H1 (cell line): ENCODE results near the gene AMT. TPM values are rescaled to one million over a fixed set of nuclear protein-coding genes. Genes with fewer than 3 reads are reported as not detected.

ENCODE experiments used
- CTCF ChIA-PET: fragments of 300-600 bp; sonication (Branson Sonifier 250); formaldehyde crosslinking; loops from one replicate; lab custom pipeline; 2021; ENCODE audit not compliant: partially characterized antibody; lab: Charles Lee
- POLR2A ChIA-PET: fragments of 300-600 bp; sonication (Branson Sonifier 250); formaldehyde crosslinking; loops from one replicate; lab custom pipeline; 2021; ENCODE audit warnings: inconsistent platforms; ENCODE audit not compliant: partially characterized antibody; lab: Charles Lee
- DNase-seq, 2 experiments: peaks; one replicate each; pipeline versions ENCODE4 v3.0.0 to v3.0.0-alpha.2; 2010 to 2022; ENCODE audit warnings: low spot score in 2 of 2, low read depth in 1 of 2, mixed read lengths in 1 of 2
- FAIRE-seq: peaks from 2 replicates; lab custom pipeline; 2011; peaks lifted over from hg19 to GRCh38; lab: Jason Lieb, UNC
- H2AFZ ChIP-seq: 2 replicates; pipeline ENCODE4 v1.8.1; 2012; ENCODE audit warnings: low read length, inconsistent platforms
- H2AK5ac ChIP-seq: 2 replicates; pipeline ENCODE4 v1.6.1; 2013; ENCODE audit warnings: low read depth, low read length
- H2BK120ac ChIP-seq: replicated peaks from 2 replicates; pipeline ENCODE3; 2013; ENCODE audit warnings: low read depth, low read length, inconsistent platforms
- H2BK12ac ChIP-seq: 2 replicates; pipeline ENCODE4 v1.6.1; 2013; ENCODE audit warnings: low read depth, low read length
- H2BK15ac ChIP-seq: 2 replicates; pipeline ENCODE4 v1.6.1; 2013; ENCODE audit warnings: low read length
- H2BK20ac ChIP-seq: 2 replicates; pipeline ENCODE4 v1.6.1; 2013; ENCODE audit warnings: low read length
- H2BK5ac ChIP-seq: 2 replicates; pipeline ENCODE4 v1.6.1; 2013; ENCODE audit warnings: low read depth, low read length
- H3K14ac ChIP-seq: 2 replicates; pipeline ENCODE4 v1.6.1; 2013; ENCODE audit warnings: inconsistent platforms; ENCODE audit not compliant: insufficient read length
- H3K18ac ChIP-seq: 2 replicates; pipeline ENCODE4 v1.6.1; 2013; ENCODE audit warnings: low read length; ENCODE audit errors: extremely low read depth
- H3K23ac ChIP-seq: 2 replicates; pipeline ENCODE4 v1.6.1; 2013; ENCODE audit warnings: inconsistent platforms; ENCODE audit not compliant: insufficient read length
- H3K23me2 ChIP-seq: 2 replicates; pipeline ENCODE4 v1.6.1; 2013; ENCODE audit warnings: low read depth, low read length
- H3K27ac ChIP-seq: 2 replicates; pipeline ENCODE4 v1.6.1; 2011; ENCODE audit warnings: low read depth, low read length, inconsistent platforms
- H3K27me3 ChIP-seq, 4 experiments: replicated peaks in 1 of 4; 1 replicate in 1 of 4; 2 replicates in 3 of 4; pipeline versions ENCODE4 v1.6.1 to v1.8.1; 2011 to 2013; ENCODE audit warnings: low read length in 3 of 4, mild to moderate bottlenecking in 3 of 4, inconsistent platforms in 2 of 4, mixed read lengths in 2 of 4, moderate library complexity in 1 of 4; ENCODE audit not compliant: control insufficient read depth in 3 of 4, insufficient read depth in 3 of 4; ENCODE audit errors: extremely low read depth in 1 of 4
- H3K36me3 ChIP-seq, 4 experiments: 2 replicates each; pipeline versions ENCODE4 v1.6.1 to v1.8.1; 2011 to 2013; ENCODE audit warnings: mild to moderate bottlenecking in 4 of 4, low read length in 3 of 4, moderate library complexity in 2 of 4, control low read depth in 1 of 4, inconsistent platforms in 1 of 4; ENCODE audit not compliant: insufficient read depth in 4 of 4, control insufficient read depth in 2 of 4
- H3K4ac ChIP-seq: replicated peaks from 2 replicates; pipeline ENCODE3; 2013; ENCODE audit warnings: low read length, low read depth, mixed read lengths, inconsistent platforms; ENCODE audit not compliant: insufficient read length
- H3K4me1 ChIP-seq, 4 experiments: replicated peaks in 1 of 4; 1 replicate in 1 of 4; 2 replicates in 3 of 4; pipeline versions ENCODE4 v1.6.1 to v1.8.1; 2011 to 2013; ENCODE audit warnings: low read length in 3 of 4, inconsistent platforms in 2 of 4, mixed read lengths in 1 of 4; ENCODE audit not compliant: insufficient read depth in 4 of 4, control insufficient read depth in 3 of 4
- H3K4me2 ChIP-seq, 2 experiments: 2 replicates each; pipeline versions ENCODE4 v1.6.1 to v1.8.1; 2011 to 2013; ENCODE audit warnings: low read depth in 2 of 2, low read length in 2 of 2, control low read depth in 1 of 2, inconsistent platforms in 1 of 2, mild to moderate bottlenecking in 1 of 2; ENCODE audit not compliant: insufficient read depth in 1 of 2
- H3K4me3 ChIP-seq, 4 experiments: fragments of 200-600, 300-600 bp in 1 of 4; sonication (generic), shearing (Covaris generic), sonication (Bioruptor Twin) in 1 of 4; 2 replicates each; pipeline versions ENCODE4 v1.5.1 to v1.8.1; 2011 to 2016; ENCODE audit warnings: low read length in 4 of 4, low read depth in 3 of 4, control low read depth in 2 of 4, inconsistent platforms in 2 of 4, mild to moderate bottlenecking in 2 of 4, mixed read lengths in 1 of 4, moderate library complexity in 1 of 4; ENCODE audit not compliant: insufficient read depth in 2 of 4; ENCODE audit errors: extremely low read depth in 1 of 4
- H3K56ac ChIP-seq: replicated peaks from 2 replicates; pipeline ENCODE3; 2013; ENCODE audit warnings: low read depth, mild to moderate bottlenecking, mixed read lengths, low read length, inconsistent platforms; ENCODE audit not compliant: insufficient read length
- H3K79me1 ChIP-seq: 2 replicates; pipeline ENCODE4 v1.6.1; 2013; ENCODE audit warnings: low read depth, low read length, control low read depth
- H3K79me2 ChIP-seq, 2 experiments: 2 replicates each; pipeline versions ENCODE4 v1.6.1 to v1.8.1; 2012 to 2013; ENCODE audit warnings: low read length in 2 of 2, mild to moderate bottlenecking in 2 of 2, inconsistent platforms in 1 of 2; ENCODE audit not compliant: insufficient read depth in 2 of 2, control insufficient read depth in 1 of 2
- H3K9ac ChIP-seq, 4 experiments: replicated peaks in 1 of 4; 1 replicate in 1 of 4; 2 replicates in 3 of 4; pipeline versions ENCODE4 v1.6.1 to v1.8.1; 2011 to 2013; ENCODE audit warnings: low read depth in 3 of 4, low read length in 3 of 4, control low read depth in 2 of 4, mild to moderate bottlenecking in 2 of 4, moderate library complexity in 2 of 4, inconsistent platforms in 1 of 4; ENCODE audit errors: extremely low read depth in 1 of 4
- H3K9me3 ChIP-seq, 2 experiments: 2 replicates each; pipeline versions ENCODE4 v1.6.1 to v1.8.1; 2012 to 2013; ENCODE audit warnings: mild to moderate bottlenecking in 2 of 2, moderate library complexity in 2 of 2, control low read depth in 1 of 2, inconsistent platforms in 1 of 2, low read depth in 1 of 2, low read length in 1 of 2, mixed read lengths in 1 of 2; ENCODE audit not compliant: insufficient read depth in 2 of 2
- H4K20me1 ChIP-seq, 2 experiments: replicated peaks in 1 of 2; 2 replicates each; pipeline versions ENCODE3 to v1.8.1; 2011 to 2013; ENCODE audit warnings: inconsistent platforms in 2 of 2, low read length in 2 of 2, mild to moderate bottlenecking in 1 of 2; ENCODE audit not compliant: insufficient read depth in 2 of 2, control insufficient read depth in 1 of 2
- H4K5ac ChIP-seq: 2 replicates; pipeline ENCODE4 v1.6.1; 2013; ENCODE audit warnings: low read length, low read depth, mixed read lengths, inconsistent platforms; ENCODE audit not compliant: insufficient read length
- H4K8ac ChIP-seq: 2 replicates; pipeline ENCODE4 v1.8.0; 2013; ENCODE audit warnings: mild to moderate bottlenecking, moderate library complexity, low read length, inconsistent platforms; ENCODE audit not compliant: insufficient read depth; ENCODE audit errors: extremely low read depth
- H4K91ac ChIP-seq: replicated peaks from 2 replicates; pipeline ENCODE3; 2013; ENCODE audit warnings: low read length, mixed read lengths, inconsistent platforms; ENCODE audit not compliant: insufficient read length
- BCL11A ChIP-seq, 2 experiments: IDR thresholded peaks; one replicate each; pipeline ENCODE4 v1.6.1; 2011; ENCODE audit warnings: low read depth in 2 of 2, low read length in 2 of 2, mild to moderate bottlenecking in 2 of 2
- CTCF ChIP-seq, 3 experiments: IDR thresholded peaks; 1 replicate in 2 of 3; 2 replicates in 1 of 3; pipeline versions ENCODE4 v1.5.1 to v1.6.1; 2011; ENCODE audit warnings: low read length in 3 of 3, mild to moderate bottlenecking in 3 of 3, inconsistent platforms in 2 of 3, low read depth in 1 of 3, moderate library complexity in 1 of 3; ENCODE audit not compliant: insufficient read depth in 1 of 3; ENCODE audit errors: control extremely low read depth in 1 of 3
- EP300 ChIP-seq, 2 experiments: IDR thresholded peaks; 1 replicate in 1 of 2; 2 replicates in 1 of 2; pipeline ENCODE4 v1.6.1; 2011 to 2012; ENCODE audit warnings: low read depth in 2 of 2, low read length in 2 of 2, mild to moderate bottlenecking in 2 of 2, borderline replicate concordance in 1 of 2, inconsistent platforms in 1 of 2, moderate library complexity in 1 of 2
- GTF2F1 ChIP-seq: IDR thresholded peaks from 2 replicates; pipeline ENCODE4 v1.6.1; 2012; ENCODE audit warnings: low read depth, low read length, improper control_type of control experiment, borderline replicate concordance
- KDM4A ChIP-seq: IDR thresholded peaks from one replicate; pipeline ENCODE4 v1.7.1; 2012; ENCODE audit warnings: low read depth, mild to moderate bottlenecking, moderate library complexity, low read length, inconsistent platforms; ENCODE audit not compliant: severe bottlenecking
- RAD21 ChIP-seq, 2 experiments: IDR thresholded peaks in 1 of 2; conservative IDR thresholded peaks in 1 of 2; 2 replicates each; pipeline ENCODE4 v1.6.1; 2011; ENCODE audit warnings: low read depth in 2 of 2, low read length in 2 of 2, improper control_type of control experiment in 1 of 2, inconsistent platforms in 1 of 2, mild to moderate bottlenecking in 1 of 2, moderate library complexity in 1 of 2
- SIRT6 ChIP-seq: IDR thresholded peaks from one replicate; pipeline ENCODE4 v1.7.1; 2012; ENCODE audit warnings: low read length, inconsistent platforms
- SP1 ChIP-seq: IDR thresholded peaks from 2 replicates; pipeline ENCODE4 v1.6.1; 2011; ENCODE audit warnings: low read depth, low read length
- ZNF274 ChIP-seq: IDR thresholded peaks from 2 replicates; pipeline ENCODE4 v1.7.0; 2012; ENCODE audit warnings: low read length, borderline replicate concordance; ENCODE audit errors: extremely low read depth
- WGBS, 2 experiments: shearing (Covaris generic) in 1 of 2; methylation state at CpG; one replicate each; pipeline versions ENCODE4 v1.1.6 to v1.1.7; 2013 to 2015; ENCODE audit warnings: low lambda C conversion rate in 2 of 2, mixed read lengths in 2 of 2, inconsistent platforms in 1 of 2, low coverage in 1 of 2, missing lambda C conversion rate in 1 of 2; ENCODE audit not compliant: insufficient replicate concordance in 2 of 2, insufficient coverage in 1 of 2, insufficient read length in 1 of 2; ENCODE audit errors: extremely low coverage in 1 of 2, missing lambda C conversion rate in 1 of 2; 5-methylcytosine and 5-hydroxymethylcytosine counted together
- polyA plus RNA-seq, 7 experiments: library from polyadenylated mRNA; depleted of rRNA in 3 of 7; stranded (reverse) in 5 of 7; unstranded in 2 of 7; fragments of >200 nt in 5 of 7; fragments of 200-250 nt in 2 of 7; gene quantifications; 1 replicate in 5 of 7; 2 replicates in 1 of 7; 4 replicates in 1 of 7; pipeline versions ENCODE4 v1.2.1 to v1.2.3, GENCODE V29; 2011 to 2013; ENCODE audit warnings: missing spikeins in 2 of 7, mixed read lengths in 2 of 7
- total RNA-seq: library from RNA; stranded (reverse); fragmentation: NEBNext Ultra II Directional; extraction: Animal tissue kit (Norgen Biotek cat#: 25700); gene quantifications from 2 replicates; pipeline ENCODE4 v1.2.1, GENCODE V29; 2021

The AMT gene
- total and polyA plus RNA-seq, 2 of the 8 experiments (the other 6 are each of a cell fraction or from before 2014, with no cell fraction given), result 46.5 to 92.4 TPM

GRCh38 chr3:49428752-49429080 is 6.4 kb upstream of the AMT start:
- Histone ChIP-seq H3K4me2 (peak overlapping the region; percentile 56 to 81), H2AFZ (peak overlapping the region; percentile 80; the same call in 1 of the 2 replicates), H2BK12ac (no peak overlapping the region), H3K4me1 (no peaks in the 10 kb centered on the region; a peak in 1 of 7 replicates), H2BK15ac (no peak overlapping the region), H3K79me2 (no peaks in the 10 kb centered on the region), H3K18ac (no peak overlapping the region), H3K23me2 (peaks cover 3% of the 10 kb centered on the region; the same call in 1 of the 2 replicates), H2BK20ac (no peak overlapping the region), H3K36me3 (no peaks in the 10 kb centered on the region; a peak in 1 of 8 replicates), H3K23ac (no peak overlapping the region), H2BK120ac (no peak overlapping the region), H3K14ac (no peak overlapping the region), H2AK5ac (no peak overlapping the region), H3K56ac (no peak overlapping the region), H3K9me3 (no peaks in the 10 kb centered on the region), H3K4ac (no peak overlapping the region), H4K20me1 (peaks cover 0 to 2% of the 10 kb centered on the region in 2 experiments), H3K27me3 (no peaks in the 10 kb centered on the region), H3K9ac (peak overlapping the region in 2 of 4 experiments; percentile 66 to 72; a peak in 2 of 7 replicates), H3K4me3 (peak overlapping the region; percentile 52 to 84 (median 77)), H2BK5ac (no peak overlapping the region), H4K5ac (no peak overlapping the region), H4K8ac (peak overlapping the region; percentile 68), H3K27ac (no peak overlapping the region), H3K79me1 (no peaks in the 10 kb centered on the region), H4K91ac (no peak overlapping the region)
- DNase-seq, result no peak
- WGBS, 2 experiments, result 11% methylated on average over 8 of the region's 9 CpGs; no CpG with 5 or more reads in 1 of the 2 experiments
- FAIRE-seq, result no peak
- ChIA-PET CTCF (interaction anchor here (0.6 to 2.2 kb wide), 5 partner anchors 9 to 108 kb away, joined by 3 to 7 read pairs (median 4); no protein-coding TSS in a partner anchor), POLR2A (interaction anchor here (0.6 to 4.5 kb wide), 14 partner anchors 9 to 474 kb away, joined by 3 to 26 read pairs (median 4); partner anchors contain the start of genes DAG1, RHOA, TCTA and USP4)
- TF ChIP-seq BCL11A (IDR thresholded peaks at IDR 0.05; ENCODE audit: low read depth in 2 of 2, low read length in 2 of 2) (no peak), RAD21 (IDR thresholded peaks at IDR 0.05 in 1 of 2, conservative IDR thresholded peaks at IDR 0.05 in 1 of 2; ENCODE audit: low read depth in 2 of 2, low read length in 2 of 2) (no peak; a peak in 1 of 4 replicates), GTF2F1 (no peak), ZNF274 (no peak), KDM4A (no peak), CTCF (IDR thresholded peaks at IDR 0.05; ENCODE audit: control extremely low read depth in 1 of 3, insufficient read depth in 1 of 3, low read depth in 1 of 3, low read length in 3 of 3) (no peak), EP300 (IDR thresholded peaks at IDR 0.05; ENCODE audit: borderline replicate concordance in 1 of 2, low read depth in 2 of 2, low read length in 2 of 2) (no peak), SIRT6 (no peak), SP1 (no peak)
